Peyer's patch (tissue), 4 donors: Measurements from ENCODE around the gene AQP12A.
"Not testable (repeated sequence)": the region's sequence is repeated elsewhere in the genome, so short reads cannot be mapped to it uniquely, and the experiment has no call there.

ENCODE experiments used
- CTCF ChIP-seq, 6 experiments: fragments of 450-650 bp in 4 of 6; fragments of 200-600 bp in 2 of 6; sonication (generic) in 1 of 6; IDR thresholded peaks; one replicate each; pipeline ENCODE4 v1.5.1; 2017 to 2019; ENCODE audit warnings: antibody characterized with exemption in 6 of 6, mild to moderate bottlenecking in 3 of 6, moderate library complexity in 1 of 6
- POLR2A ChIP-seq, 2 donors: fragments of 450-650 bp; IDR thresholded peaks; one replicate each; pipeline ENCODE4 v1.5.1; 2017; ENCODE audit warnings: antibody characterized with exemption in 2 of 2, mild to moderate bottlenecking in 2 of 2, moderate library complexity in 2 of 2

DNA sequence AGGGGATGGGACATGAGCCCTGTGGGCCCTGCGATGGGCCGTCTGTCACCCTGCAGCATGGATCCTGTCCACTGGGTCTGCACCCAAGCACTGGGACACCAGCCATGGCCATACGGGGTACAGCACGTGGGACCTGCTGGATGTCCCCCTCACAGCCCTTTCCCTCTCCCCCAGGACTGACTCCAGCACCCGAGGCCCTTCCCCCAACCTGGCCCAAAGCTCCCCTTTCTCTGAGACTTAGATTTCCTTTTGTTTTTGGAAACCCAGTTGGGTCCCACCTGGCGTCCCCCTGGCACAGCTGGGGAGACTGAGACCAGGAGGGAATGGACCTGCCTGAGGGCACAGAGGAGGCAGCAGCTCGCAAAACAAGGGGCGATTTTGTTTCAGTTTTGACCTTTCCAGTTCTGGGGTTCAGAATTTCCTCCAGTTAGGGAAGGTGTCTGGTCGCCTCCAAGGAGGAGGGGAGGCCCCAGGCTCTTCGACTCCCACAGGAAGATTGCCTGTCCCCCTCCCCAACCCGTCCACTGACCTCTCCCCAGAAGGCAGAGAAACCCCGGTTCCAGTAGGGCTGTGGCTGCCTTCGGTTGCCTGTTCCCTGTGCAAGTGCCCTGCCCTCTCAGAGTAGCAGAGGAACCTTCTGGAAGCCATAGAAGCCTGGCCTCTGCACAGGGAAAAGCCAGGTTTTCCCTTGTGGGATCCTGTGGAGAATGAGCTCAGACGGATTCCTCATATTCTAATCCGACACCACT lies 7.5 kb upstream of the AQP12A start:
- TF ChIP-seq CTCF, POLR2A (IDR thresholded peaks at IDR 0.05): not testable (repeated sequence)
